Superior temporal gyrus (tissue), 1 donor: ENCODE results near the gene SHROOM4.

ENCODE experiments used
- DNase-seq: peaks from one replicate; pipeline ENCODE4 v3.0.0-alpha.2; 2016; ENCODE audit errors: extremely low spot score

SHROOM4 gene

DNA sequence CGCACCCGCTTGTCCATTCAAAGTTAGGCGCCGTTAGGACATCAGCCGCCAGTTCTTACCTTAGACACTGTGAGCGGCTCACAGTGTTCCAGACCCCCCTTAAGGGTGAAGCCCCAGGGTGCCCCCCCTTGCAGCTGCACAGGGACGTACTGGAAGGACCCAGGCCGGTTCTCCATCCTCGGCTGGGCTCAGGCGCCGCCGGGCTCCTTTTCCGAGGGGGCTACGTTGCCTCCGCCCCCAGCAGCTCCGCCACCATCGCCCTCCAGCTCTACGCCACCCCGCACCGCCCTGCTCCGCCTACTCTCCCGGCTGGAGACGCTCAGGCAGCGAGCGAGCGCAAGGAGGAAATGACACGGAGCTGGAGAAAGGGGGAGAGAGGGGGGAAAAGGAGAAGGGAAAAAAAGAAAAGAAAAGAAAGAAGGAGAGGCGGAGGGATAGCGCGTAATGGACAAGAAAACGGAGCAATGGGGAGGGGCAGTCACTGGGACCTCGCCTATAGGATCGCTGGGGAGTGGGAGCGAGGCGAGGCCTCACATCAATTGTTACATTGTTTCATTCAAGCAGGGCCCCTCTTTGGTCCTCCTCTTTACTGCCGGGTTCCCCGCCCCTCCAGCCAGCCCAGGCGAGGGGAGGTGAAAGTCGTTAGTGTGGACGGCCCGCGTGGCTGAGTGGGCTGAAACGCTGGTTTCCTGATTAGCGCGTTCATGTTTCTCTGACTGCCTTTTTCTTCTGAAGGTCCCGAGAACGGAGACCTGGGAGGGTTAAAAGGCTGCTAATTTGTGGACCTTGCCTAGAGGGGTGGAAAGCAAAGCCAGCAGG lies at the start of gene SHROOM4:
Gene SHROOM4 (minus strand): TSS at position 352 of the 819 bp plus-strand sequence. CDS start 176 bp downstream, at position 176.
- DNase-seq, result peak; percentile 69

- no peak for DNase-seq
Observed at GRCh38 chrX:50863471-50863870, 49.5 kb upstream of the SHROOM4 start.

DNA sequence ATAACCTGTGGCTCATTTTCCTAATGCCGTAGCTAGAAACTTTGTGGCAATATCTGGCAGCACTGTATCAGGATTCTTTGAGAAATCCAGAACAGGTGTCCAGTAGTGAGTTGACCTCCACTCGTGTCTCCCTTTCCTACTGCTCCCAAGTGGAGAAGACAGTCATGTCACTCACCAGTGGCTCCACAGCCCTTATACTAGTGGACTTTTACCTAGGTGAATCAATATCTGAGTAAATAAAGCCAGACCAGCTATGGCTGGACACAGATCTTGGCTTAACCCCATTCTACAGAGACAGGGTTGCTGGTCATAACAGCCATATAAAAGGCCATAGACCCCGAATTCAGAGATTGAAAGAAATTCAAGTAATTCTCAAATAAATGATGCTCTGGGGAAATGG lies 46.5 kb upstream of the SHROOM4 start:
- DNase-seq, result no peak

GRCh38 chrX:50858548-50858947 lies 44.6 kb upstream of the SHROOM4 start:
- DNase-seq, result no peak

GRCh38 chrX:50853399-50853798 lies 39.4 kb upstream of the SHROOM4 start:
- no peak for DNase-seq

DNA sequence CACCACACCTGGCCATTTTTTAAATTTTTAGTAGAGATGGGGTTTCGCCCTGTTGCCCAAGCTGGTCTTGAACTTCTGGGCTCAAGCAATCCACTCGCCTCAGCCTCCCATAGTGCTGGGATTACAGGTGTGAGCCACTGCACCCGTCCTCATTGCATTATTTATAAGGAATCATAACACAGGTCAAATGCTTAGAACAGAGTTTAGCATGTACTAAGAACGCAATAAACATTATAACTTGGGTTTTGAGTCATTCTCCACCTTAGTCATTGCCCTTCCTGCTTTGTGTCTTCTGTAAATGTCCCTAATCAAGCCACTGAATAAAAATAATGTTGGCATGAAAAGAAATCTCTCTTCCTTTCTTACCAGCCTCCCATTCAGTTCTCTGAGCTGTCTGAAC lies 38.5 kb upstream of the SHROOM4 start:
- DNase-seq, result no peak

GRCh38 chrX:50842221-50842620 lies 28.2 kb upstream of the SHROOM4 start:
- no peak for DNase-seq

- no peak for DNase-seq
Observed at GRCh38 chrX:50839730-50840129, 25.7 kb upstream of the SHROOM4 start.

DNA sequence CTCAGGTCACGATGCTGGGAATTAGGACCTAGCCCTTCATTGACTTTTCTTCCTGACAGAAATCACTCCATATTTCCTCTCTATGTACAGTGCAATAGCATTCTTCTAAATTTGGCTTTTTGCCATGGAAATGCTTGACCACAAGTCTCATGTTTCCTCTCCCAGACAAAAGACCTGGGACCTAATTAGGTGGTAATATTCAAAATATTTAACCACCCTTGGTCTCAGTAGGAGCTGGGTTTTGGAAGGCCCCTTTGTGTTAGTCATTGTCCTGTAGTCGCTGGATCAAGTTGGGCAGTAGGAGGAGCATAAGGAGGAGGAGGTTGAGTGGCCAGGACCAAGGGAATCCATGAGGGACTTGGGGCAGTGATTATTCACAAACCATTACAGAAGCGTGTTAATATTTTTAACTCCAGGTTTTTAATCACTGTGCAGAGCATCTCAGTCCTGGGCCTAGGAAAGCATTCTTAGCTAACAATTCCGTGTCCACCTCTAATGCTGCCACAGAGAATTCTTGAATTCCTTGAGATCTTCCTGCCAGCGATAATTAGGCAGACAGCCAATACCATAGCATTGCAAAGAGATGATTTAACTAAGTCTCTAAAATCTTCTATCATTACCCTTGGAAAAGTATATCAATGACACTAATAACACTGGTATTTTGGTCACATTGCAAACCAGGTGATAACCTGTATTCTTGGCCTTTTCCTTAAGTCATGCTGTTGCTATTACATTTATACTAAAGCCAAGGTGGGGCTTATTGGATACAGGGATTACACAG lies 25.0 kb upstream of the SHROOM4 start:
- no peak for DNase-seq

DNA sequence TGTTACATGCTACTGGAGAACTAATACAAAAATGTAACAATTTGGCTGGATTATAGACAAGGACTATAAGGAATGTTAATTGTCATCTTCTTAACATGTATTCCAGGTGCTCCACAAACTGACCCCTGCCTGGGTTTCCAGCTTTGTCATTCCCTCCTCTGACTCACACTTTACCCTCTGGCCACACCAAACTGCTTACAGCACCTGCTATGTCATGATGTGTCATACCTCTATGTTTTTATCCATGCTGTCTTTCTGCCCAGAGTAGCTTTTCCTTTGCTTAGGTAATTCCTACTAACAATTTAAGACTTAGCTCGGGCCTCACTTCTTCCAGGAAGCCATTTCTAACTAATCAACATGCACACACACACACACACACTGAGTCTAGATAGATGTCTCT lies 14.0 kb upstream of the SHROOM4 start:
- DNase-seq, result no peak

DNA sequence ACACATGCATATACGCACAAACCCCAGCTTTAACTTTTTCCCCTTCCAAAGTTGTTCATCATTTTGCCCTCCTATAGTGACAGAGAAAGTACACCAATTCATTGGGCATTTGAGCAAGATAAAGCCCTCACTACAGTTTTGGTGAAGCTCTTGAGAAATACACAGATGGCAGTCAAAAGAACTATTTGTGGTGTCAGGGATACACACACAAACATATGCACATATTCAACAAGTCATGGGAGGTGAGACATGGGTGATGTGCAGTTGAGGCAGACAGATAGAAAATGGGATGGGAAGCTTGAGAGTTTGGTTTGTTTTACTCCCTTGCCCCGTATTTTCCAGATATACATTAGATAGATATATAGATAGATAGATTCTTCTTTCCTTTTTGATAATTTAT lies 11.8 kb upstream of the SHROOM4 start:
- no peak for DNase-seq

DNA sequence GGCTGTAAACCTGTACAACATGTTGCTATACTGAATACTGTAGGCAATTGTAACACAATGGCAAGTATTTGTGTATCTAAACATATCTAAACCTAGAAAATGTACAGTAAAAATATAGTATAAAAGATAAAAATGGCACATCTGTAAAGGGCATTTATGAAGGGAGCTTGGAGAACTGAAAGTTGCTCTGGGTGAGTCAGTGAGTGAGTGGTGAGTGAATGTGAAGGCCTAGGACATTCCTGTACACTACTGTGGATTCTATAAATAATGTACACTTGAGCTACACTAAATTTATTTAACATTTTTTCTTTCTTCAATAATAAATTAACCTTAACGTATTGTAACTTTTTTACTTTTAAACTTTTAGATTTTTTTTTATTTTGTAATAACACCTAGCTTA lies 5.0 kb upstream of the SHROOM4 start:
- no peak for DNase-seq

- no peak for DNase-seq
Observed at GRCh38 chrX:50815120-50815519, 1.1 kb upstream of the SHROOM4 start.

- DNase-seq, result peak; percentile 85
Observed at GRCh38 chrX:50814701-50815100, 707 bp upstream of the SHROOM4 start.

- DNase-seq, result no peak
Observed at GRCh38 chrX:50812995-50813842, 775 bp downstream of the SHROOM4 start.

GRCh38 chrX:50805276-50805675 lies 8.7 kb downstream of the SHROOM4 start:
- no peak for DNase-seq

DNA sequence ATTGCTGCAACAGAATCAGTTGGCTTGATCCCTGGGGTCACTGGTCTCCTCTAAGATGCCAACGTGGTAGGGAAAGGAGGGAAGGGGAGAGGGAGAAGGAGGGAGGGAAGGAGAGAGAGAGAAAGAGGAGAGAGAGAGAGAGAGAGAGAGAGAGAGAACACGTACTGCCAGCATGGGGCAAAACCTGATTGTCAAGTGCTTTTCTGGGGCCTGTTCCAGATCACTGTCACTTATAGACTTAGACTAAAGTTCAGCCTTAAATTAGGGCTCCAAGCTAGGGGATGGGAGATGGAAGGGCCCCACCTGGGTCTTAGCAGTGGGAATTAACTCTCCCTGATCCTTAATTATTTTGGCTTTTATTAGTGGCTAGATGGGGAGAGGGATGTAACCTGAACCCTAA lies 12.9 kb downstream of the SHROOM4 start:
- no peak for DNase-seq

- no peak for DNase-seq
Observed at GRCh38 chrX:50799531-50799961, 14.4 kb downstream of the SHROOM4 start.

DNA sequence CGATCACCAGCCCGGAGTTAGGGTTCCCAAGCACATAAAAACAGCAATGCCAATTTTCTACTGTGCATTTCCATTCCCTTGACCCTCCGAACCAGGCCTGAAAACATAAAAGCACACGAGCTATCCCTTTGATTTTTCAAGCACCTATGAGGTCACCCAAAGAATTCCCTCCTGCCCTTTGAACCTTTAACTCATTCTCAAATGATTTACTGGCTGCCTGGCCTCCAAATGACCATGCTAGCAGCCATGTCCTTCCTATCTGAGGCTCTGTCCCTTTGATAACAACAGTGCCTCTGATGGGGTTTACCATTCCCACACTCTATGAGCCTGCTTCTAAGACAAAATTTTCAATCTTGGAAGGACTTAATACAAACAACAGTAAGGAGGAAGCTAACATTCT lies 15.2 kb downstream of the SHROOM4 start:
- no peak for DNase-seq

DNA sequence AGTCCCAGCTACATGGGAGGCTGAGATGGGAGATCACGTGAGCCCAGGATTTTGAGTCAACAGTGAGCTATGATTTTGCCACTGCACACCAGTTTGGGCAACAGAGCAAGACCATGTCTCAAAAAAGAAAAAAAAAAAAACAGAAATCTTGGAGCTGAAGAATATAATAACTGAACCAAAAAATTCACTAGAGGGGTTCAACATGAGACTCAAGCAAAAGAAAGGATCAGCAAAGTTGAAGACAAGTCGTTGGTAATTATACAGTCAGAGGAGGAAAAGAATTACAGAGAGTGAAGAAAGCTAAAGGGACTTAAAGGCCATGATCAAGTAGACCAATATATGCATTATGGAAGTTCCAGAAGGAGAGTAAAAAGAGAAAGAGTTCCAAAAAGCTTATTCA lies 26.9 kb downstream of the SHROOM4 start:
- DNase-seq, result no peak

GRCh38 chrX:50780144-50780543 lies 33.9 kb downstream of the SHROOM4 start:
- no peak for DNase-seq

DNA sequence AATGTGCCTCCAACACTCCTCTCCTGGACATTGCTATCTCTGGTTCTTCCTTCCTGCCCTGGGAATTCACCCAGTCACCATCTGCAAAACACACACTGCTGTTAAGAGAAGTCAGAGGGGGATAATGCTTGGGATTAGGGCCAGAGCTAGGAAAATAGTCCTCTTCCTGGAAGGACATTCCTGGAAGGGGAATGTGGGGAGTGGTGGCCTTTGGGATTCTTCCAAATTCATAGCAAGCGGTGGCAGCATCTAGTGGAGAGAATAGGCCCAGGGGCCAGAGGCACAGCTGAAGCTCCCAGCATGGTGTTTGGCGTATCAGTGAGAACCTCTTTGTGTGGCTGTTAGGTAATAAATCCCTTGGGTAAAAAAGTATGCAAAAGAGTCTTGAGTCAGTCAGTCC lies 34.3 kb downstream of the SHROOM4 start:
- no peak for DNase-seq
